GM12878 (cell line): Measurements from ENCODE around the gene RALGPS1. TPM values are rescaled to one million over a fixed set of nuclear protein-coding genes. Genes with fewer than 3 reads are reported as not detected.

Experiments used
- ATAC-seq: fragments of 200-7000 bp; cut with Tn5 transposase; 3 replicates; pipeline ENCODE4 v1.9.1; 2020; ENCODE audit warnings: mild to moderate bottlenecking, moderate library complexity
- BruUV-seq: library from RNA; stranded (reverse); fragments of 400-500 nt; replicated peaks from 2 replicates; lab custom pipeline; 2021; lab: Mats Ljungman, UMichigan
- CTCF ChIA-PET: fragments of 300-600 bp; sonication (Branson Sonifier 250); formaldehyde crosslinking; extraction: SDS; loops from one replicate; lab custom pipeline; 2021; ENCODE audit warnings: inconsistent platforms; lab: Yijun Ruan, JAX
- POLR2A ChIA-PET: fragments of 350-600 bp; formaldehyde crosslinking; extraction: SDS; loops from one replicate; lab custom pipeline; 2021; ENCODE audit warnings: inconsistent platforms; lab: Charles Lee
- RAD21 ChIA-PET: fragments of 300-600 bp; sonication (Branson Sonifier 250); formaldehyde crosslinking; loops from one replicate; lab custom pipeline; 2023; ENCODE audit warnings: antibody characterized with exemption; ENCODE audit not compliant: unreplicated experiment; lab: Charles Lee
- SMC1A ChIA-PET: fragments of 300-600 bp; sonication (Branson Sonifier 250); formaldehyde crosslinking; loops from one replicate; lab custom pipeline; 2023; ENCODE audit not compliant: unreplicated experiment, uncharacterized antibody; lab: Charles Lee
- DNase-seq: peaks from one replicate; pipeline ENCODE4 v3.0.0-alpha.2; 2011; ENCODE audit warnings: low read depth, low spot score
- FAIRE-seq: peaks from 3 replicates; lab custom pipeline; 2011; peaks lifted over from hg19 to GRCh38; lab: Jason Lieb, UNC
- H2AFZ ChIP-seq: 2 replicates; pipeline ENCODE4 v1.6.0; 2011; ENCODE audit warnings: low read depth, low read length, control low read depth; ENCODE audit not compliant: control insufficient read depth
- H3K27ac ChIP-seq: 2 replicates; pipeline ENCODE4 v1.5.1; 2011; ENCODE audit warnings: control low read depth; ENCODE audit not compliant: control insufficient read depth, insufficient read depth
- H3K27me3 ChIP-seq, 2 experiments: replicated peaks in 1 of 2; 2 replicates each; pipeline versions ENCODE4 v1.6.0 to v1.6.1; 2011; ENCODE audit warnings: low read length in 1 of 2; ENCODE audit not compliant: control insufficient read depth in 2 of 2, insufficient read depth in 2 of 2
- H3K36me3 ChIP-seq, 2 experiments: 2 replicates each; pipeline ENCODE4 v1.5.1; 2011; ENCODE audit warnings: low read length in 1 of 2; ENCODE audit not compliant: control insufficient read depth in 2 of 2, insufficient read depth in 2 of 2
- H3K4me1 ChIP-seq: 2 replicates; pipeline ENCODE4 v1.6.1; 2011; ENCODE audit warnings: mild to moderate bottlenecking, low read length, moderate library complexity, mixed read lengths; ENCODE audit not compliant: control insufficient read depth, insufficient read depth
- H3K4me2 ChIP-seq: 2 replicates; pipeline ENCODE4 v1.6.0; 2011; ENCODE audit warnings: control low read depth; ENCODE audit not compliant: control insufficient read depth, insufficient read depth
- H3K4me3 ChIP-seq: fragments of 200-600 bp; sonication (generic); 2 replicates; pipeline ENCODE4 v1.5.1; 2016
- H3K79me2 ChIP-seq: 2 replicates; pipeline ENCODE4 v1.6.0; 2011; ENCODE audit warnings: low read length; ENCODE audit not compliant: control insufficient read depth, insufficient read depth
- H3K9ac ChIP-seq: 2 replicates; pipeline ENCODE4 v1.8.0; 2011; ENCODE audit warnings: low read length, control low read depth, mixed read lengths; ENCODE audit not compliant: control insufficient read depth, insufficient read depth
- H3K9me3 ChIP-seq: replicated peaks from 3 replicates; pipeline ENCODE4 v1.5.1; 2011; ENCODE audit warnings: mild to moderate bottlenecking, low read length; ENCODE audit not compliant: control insufficient read depth, insufficient read depth
- H4K20me1 ChIP-seq: 2 replicates; pipeline ENCODE4 v1.6.0; 2011; ENCODE audit not compliant: control insufficient read depth, insufficient read depth
- ATF2 ChIP-seq: IDR thresholded peaks from 2 replicates; pipeline ENCODE4 v1.6.1; 2012; ENCODE audit warnings: low read length, inconsistent platforms
- CBX3 ChIP-seq: fragments of 200-600 bp; sonication (generic); IDR thresholded peaks from 2 replicates; pipeline ENCODE4 v1.6.1; 2016; ENCODE audit warnings: low read depth, borderline replicate concordance
- E2F4 ChIP-seq: IDR thresholded peaks from 2 replicates; pipeline ENCODE4 v1.6.1; 2012; ENCODE audit warnings: low read depth, low read length, improper control_type of control experiment
- HCFC1 ChIP-seq: fragments of 150-350 bp; IDR thresholded peaks from 2 replicates; pipeline ENCODE4 v1.6.1; 2014; ENCODE audit warnings: low read length
- HDAC6 ChIP-seq: fragments of 200-600 bp; sonication (generic); IDR thresholded peaks from one replicate; pipeline ENCODE4 v1.8.0; 2017; ENCODE audit warnings: antibody characterized with exemption; ENCODE audit not compliant: unreplicated experiment
- HDGF ChIP-seq: fragments of 450-650 bp; IDR thresholded peaks from 2 replicates; pipeline ENCODE4 v1.6.1; 2016; ENCODE audit warnings: antibody characterized with exemption
- IKZF2 ChIP-seq, 2 experiments: fragments of 450-650 bp; IDR thresholded peaks; 2 replicates each; pipeline ENCODE4 v1.6.1; 2017; ENCODE audit warnings: mild to moderate bottlenecking in 2 of 2, moderate library complexity in 2 of 2
- KAT2A ChIP-seq: conservative IDR thresholded peaks from 2 replicates; pipeline ENCODE4 v1.6.1; 2011; ENCODE audit warnings: low read depth, low read length; ENCODE audit not compliant: control insufficient read depth
- MYC ChIP-seq: IDR thresholded peaks from 2 replicates; pipeline ENCODE4 v1.6.1; 2011; ENCODE audit warnings: mild to moderate bottlenecking, low read length, moderate library complexity, inconsistent platforms; ENCODE audit not compliant: insufficient read depth, insufficient replicate concordance, insufficient read length, severe bottlenecking
- NBN ChIP-seq: fragments of 450-650 bp; IDR thresholded peaks from 2 replicates; pipeline ENCODE4 v1.6.1; 2016
- NR2F1 ChIP-seq: fragments of 450-650 bp; conservative IDR thresholded peaks from 2 replicates; pipeline ENCODE4 v1.6.1; 2017; ENCODE audit warnings: mild to moderate bottlenecking
- POLR2A ChIP-seq: IDR thresholded peaks from 2 replicates; pipeline ENCODE4 v1.6.1; 2011; ENCODE audit warnings: low read depth, mild to moderate bottlenecking, low read length
- RAD51 ChIP-seq: fragments of 450-650 bp; IDR thresholded peaks from 2 replicates; pipeline ENCODE4 v1.6.1; 2016; ENCODE audit warnings: moderate library complexity, mild to moderate bottlenecking, inconsistent platforms
- TAF1 ChIP-seq: IDR thresholded peaks from 2 replicates; pipeline ENCODE4 v1.6.1; 2011; ENCODE audit warnings: mild to moderate bottlenecking, low read depth, low read length, borderline replicate concordance
- TBL1XR1 ChIP-seq: IDR thresholded peaks from 2 replicates; pipeline ENCODE4 v1.6.1; 2012; ENCODE audit warnings: low read depth, low read length, improper control_type of control experiment
- YBX1 ChIP-seq: fragments of 450-650 bp; IDR thresholded peaks from 2 replicates; pipeline ENCODE4 v1.6.1; 2016; ENCODE audit warnings: antibody characterized with exemption
- ZNF217 ChIP-seq: fragments of 450-650 bp; IDR thresholded peaks from 2 replicates; pipeline ENCODE4 v1.6.1; 2017; ENCODE audit warnings: antibody characterized with exemption, mild to moderate bottlenecking
- ZSCAN29 ChIP-seq: fragments of 450-650 bp; IDR thresholded peaks from 2 replicates; pipeline ENCODE4 v1.6.1; 2017; ENCODE audit warnings: mild to moderate bottlenecking, moderate library complexity
- WGBS: methylation state at CpG from one replicate; pipeline ENCODE4 v1.1.6; 2016; ENCODE audit warnings: low lambda C conversion rate; ENCODE audit not compliant: insufficient replicate concordance, insufficient coverage; ENCODE audit errors: missing lambda C conversion rate; 5-methylcytosine and 5-hydroxymethylcytosine counted together
- in situ Hi-C: fragments of 300-500 bp; cut with MboI; formaldehyde crosslinking; loops from 9 replicates; pipeline ENCODE4 v1.14.3; 2018; ENCODE audit warnings: mixed read lengths
- intact Hi-C: fragments of 100-400 bp; cut with micrococcal nuclease; formaldehyde crosslinking; loops from one replicate; pipeline ENCODE4 v1.14.2; 2022; ENCODE audit not compliant: unreplicated experiment
- polyA plus RNA-seq, 11 experiments: library from polyadenylated mRNA; depleted of rRNA in 4 of 11; unstranded in 6 of 11; stranded (reverse) in 5 of 11; fragments of >200 nt; fragmentation: Nextera tagmentation in 4 of 11; fragmentation: Illumina TruSeq in 1 of 11; extraction: Ambion mirVana in 4 of 11; extraction: Trizol in 1 of 11; gene quantifications; 1 replicate in 1 of 11; 2 replicates in 10 of 11; pipeline versions ENCODE4 v1.2.1 to v1.2.3, GENCODE V29; 2011 to 2016; ENCODE audit warnings: inconsistent platforms in 2 of 11, missing spikeins in 2 of 11, low read depth in 1 of 11
- total RNA-seq, 4 experiments: library from RNA; depleted of rRNA in 3 of 4; stranded (reverse); fragments of >200 nt in 3 of 4; fragmentation: Illumina TruSeq in 1 of 4; extraction: Trizol in 1 of 4; gene quantifications; 2 replicates each; pipeline versions ENCODE4 v1.2.1 to v1.2.3, GENCODE V29; 2013 to 2021
- TF ChIP-seq, protein P1 (sequence below): IDR thresholded peaks from 2 replicates; pipeline ENCODE4 v1.6.1; 2011; ENCODE audit warnings: mild to moderate bottlenecking, low read depth, low read length, moderate library complexity; ENCODE audit not compliant: insufficient replicate concordance
- TF ChIP-seq, protein P2 (sequence below): fragments of 450-650 bp; IDR thresholded peaks from 2 replicates; pipeline ENCODE4 v1.6.1; 2017; ENCODE audit warnings: mild to moderate bottlenecking, moderate library complexity

RALGPS1 gene
- total and polyA plus RNA-seq, 10 of the 15 experiments (the other 5 are each of a cell fraction or from before 2014, with no cell fraction given) = 0.13 to 5.6 (median 2.7) TPM

- FAIRE-seq (no peak), DNase-seq (no peak), ATAC-seq (no peak)
- Histone ChIP-seq H3K4me1 (no peaks in the 10 kb centered on the region), H3K4me2 (no peak overlapping the region), H3K4me3 (no peak overlapping the region), H4K20me1 (no peaks in the 10 kb centered on the region), H3K9me3 (no peaks in the 10 kb centered on the region), H3K27ac (no peak overlapping the region), H3K27me3 (no peaks in the 10 kb centered on the region; a peak in 1 of 4 replicates), H3K9ac (no peak overlapping the region), H3K79me2 (no peaks in the 10 kb centered on the region), H2AFZ (no peak overlapping the region), H3K36me3 (no peaks in the 10 kb centered on the region)
- intact Hi-C loops (no loop called here), in situ Hi-C loops (no loop called here)
- BruUV-seq = no TSS peak
- POLR2A ChIA-PET = no interaction called here
- SMC1A ChIA-PET = interaction anchor here (0.7 kb wide), 1 partner anchor 1235 kb away, joined by 3 read pairs; no protein-coding TSS in a partner anchor
- CTCF ChIA-PET = interaction anchor here (0.9 kb wide), 1 partner anchor 11 kb away, joined by 3 read pairs; no protein-coding TSS in a partner anchor
- RAD21 ChIA-PET = no interaction called here
- WGBS = 69% methylated on average over 4 of the region's 4 CpGs
- TF ChIP-seq MYC = no peak
- TF ChIP-seq RAD51 = no peak
- no peak for TF ChIP-seq ZNF217
- TF ChIP-seq YBX1 = no peak
- no peak for TF ChIP-seq NR2F1
- TF ChIP-seq, protein P1, sequence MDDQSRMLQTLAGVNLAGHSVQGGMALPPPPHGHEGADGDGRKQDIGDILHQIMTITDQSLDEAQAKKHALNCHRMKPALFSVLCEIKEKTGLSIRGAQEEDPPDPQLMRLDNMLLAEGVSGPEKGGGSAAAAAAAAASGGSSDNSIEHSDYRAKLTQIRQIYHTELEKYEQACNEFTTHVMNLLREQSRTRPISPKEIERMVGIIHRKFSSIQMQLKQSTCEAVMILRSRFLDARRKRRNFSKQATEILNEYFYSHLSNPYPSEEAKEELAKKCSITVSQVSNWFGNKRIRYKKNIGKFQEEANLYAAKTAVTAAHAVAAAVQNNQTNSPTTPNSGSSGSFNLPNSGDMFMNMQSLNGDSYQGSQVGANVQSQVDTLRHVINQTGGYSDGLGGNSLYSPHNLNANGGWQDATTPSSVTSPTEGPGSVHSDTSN = no peak
- no peak for TF ChIP-seq TAF1
- TF ChIP-seq KAT2A = no peak
- TF ChIP-seq POLR2A = no peak
- no peak for TF ChIP-seq TBL1XR1
- no peak for TF ChIP-seq CBX3
- no peak for TF ChIP-seq NBN
- TF ChIP-seq HCFC1 = no peak
- TF ChIP-seq, protein P2, sequence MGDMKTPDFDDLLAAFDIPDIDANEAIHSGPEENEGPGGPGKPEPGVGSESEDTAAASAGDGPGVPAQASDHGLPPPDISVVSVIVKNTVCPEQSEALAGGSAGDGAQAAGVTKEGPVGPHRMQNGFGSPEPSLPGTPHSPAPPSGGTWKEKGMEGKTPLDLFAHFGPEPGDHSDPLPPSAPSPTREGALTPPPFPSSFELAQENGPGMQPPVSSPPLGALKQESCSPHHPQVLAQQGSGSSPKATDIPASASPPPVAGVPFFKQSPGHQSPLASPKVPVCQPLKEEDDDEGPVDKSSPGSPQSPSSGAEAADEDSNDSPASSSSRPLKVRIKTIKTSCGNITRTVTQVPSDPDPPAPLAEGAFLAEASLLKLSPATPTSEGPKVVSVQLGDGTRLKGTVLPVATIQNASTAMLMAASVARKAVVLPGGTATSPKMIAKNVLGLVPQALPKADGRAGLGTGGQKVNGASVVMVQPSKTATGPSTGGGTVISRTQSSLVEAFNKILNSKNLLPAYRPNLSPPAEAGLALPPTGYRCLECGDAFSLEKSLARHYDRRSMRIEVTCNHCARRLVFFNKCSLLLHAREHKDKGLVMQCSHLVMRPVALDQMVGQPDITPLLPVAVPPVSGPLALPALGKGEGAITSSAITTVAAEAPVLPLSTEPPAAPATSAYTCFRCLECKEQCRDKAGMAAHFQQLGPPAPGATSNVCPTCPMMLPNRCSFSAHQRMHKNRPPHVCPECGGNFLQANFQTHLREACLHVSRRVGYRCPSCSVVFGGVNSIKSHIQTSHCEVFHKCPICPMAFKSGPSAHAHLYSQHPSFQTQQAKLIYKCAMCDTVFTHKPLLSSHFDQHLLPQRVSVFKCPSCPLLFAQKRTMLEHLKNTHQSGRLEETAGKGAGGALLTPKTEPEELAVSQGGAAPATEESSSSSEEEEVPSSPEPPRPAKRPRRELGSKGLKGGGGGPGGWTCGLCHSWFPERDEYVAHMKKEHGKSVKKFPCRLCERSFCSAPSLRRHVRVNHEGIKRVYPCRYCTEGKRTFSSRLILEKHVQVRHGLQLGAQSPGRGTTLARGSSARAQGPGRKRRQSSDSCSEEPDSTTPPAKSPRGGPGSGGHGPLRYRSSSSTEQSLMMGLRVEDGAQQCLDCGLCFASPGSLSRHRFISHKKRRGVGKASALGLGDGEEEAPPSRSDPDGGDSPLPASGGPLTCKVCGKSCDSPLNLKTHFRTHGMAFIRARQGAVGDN = no peak
- no peak for TF ChIP-seq E2F4
- no peak for TF ChIP-seq HDGF
- TF ChIP-seq ATF2 = no peak
- no peak for TF ChIP-seq IKZF2 (IDR thresholded peaks at IDR 0.05)
- no peak for TF ChIP-seq ZSCAN29
- no peak for TF ChIP-seq HDAC6
These were observed 319.0 kb downstream of the RALGPS1 start for GRCh38 chr9:127233550-127233949.
